IPS DF 19.7 (cell line): ENCODE data around the gene CRYGC.

ENCODE experiments used
- DNase-seq: peaks from one replicate; pipeline ENCODE4 v3.0.0-alpha.2; 2013; ENCODE audit warnings: low read depth, low spot score

CRYGC gene

DNA sequence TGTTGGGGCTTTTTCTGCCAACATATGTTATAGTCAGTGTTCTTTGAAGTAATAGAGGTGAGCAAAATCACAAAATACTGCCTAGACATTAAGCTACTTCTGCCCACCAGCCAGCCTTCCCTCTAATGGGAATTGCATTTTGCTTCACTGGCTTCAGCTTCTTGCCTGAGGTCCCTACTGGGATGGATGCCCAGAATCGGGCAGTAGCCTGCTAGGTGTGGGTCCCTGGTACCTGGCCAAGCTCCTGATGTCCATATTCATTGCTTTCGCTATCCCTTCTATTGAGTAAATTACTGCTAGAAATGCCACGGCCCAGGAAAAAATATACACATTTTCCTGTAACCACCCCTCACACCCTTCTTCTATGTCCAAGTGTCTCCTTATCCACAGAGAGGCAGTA, 32.3 kb downstream of the CRYGC start:
- DNase-seq = no peak

DNA sequence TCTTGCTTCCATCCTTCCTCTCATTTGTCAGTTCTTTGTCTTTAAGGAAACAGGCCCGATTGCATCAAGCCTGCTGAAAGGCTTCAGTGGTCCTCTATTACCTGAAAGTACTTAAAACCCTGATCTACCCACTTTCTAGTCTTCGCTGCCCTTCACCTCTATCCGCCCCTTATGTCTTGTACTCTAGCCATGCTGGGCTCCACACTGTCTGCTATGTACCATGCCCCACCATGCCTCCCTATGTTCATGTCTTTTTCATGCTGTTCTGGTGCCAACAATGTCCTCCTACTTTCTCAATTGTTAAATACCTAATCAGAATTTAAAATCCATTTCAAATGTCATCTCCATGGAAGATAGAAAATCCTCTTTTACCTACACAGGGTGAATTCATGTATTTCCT, 33.5 kb downstream of the CRYGC start:
- no peak for DNase-seq

DNA sequence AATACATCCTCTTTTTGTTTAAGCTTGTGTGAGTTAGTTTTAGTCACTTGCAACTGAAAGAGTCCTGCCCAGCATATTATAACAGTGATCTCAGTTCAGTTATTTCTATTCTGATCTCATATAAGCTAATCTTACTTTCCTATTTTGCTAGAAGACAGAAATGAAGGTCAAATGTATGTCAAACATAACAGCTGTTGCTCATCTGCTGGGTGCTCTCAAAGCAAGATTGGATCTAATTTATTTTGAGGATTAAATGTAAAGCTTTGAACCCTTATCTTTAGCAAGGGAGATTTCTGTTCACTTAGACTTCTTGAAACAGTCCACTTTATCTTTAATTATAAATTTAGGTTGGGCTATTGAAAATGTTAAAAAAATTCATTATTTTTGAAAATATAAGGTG, 36.5 kb downstream of the CRYGC start:
- DNase-seq = no peak

DNA sequence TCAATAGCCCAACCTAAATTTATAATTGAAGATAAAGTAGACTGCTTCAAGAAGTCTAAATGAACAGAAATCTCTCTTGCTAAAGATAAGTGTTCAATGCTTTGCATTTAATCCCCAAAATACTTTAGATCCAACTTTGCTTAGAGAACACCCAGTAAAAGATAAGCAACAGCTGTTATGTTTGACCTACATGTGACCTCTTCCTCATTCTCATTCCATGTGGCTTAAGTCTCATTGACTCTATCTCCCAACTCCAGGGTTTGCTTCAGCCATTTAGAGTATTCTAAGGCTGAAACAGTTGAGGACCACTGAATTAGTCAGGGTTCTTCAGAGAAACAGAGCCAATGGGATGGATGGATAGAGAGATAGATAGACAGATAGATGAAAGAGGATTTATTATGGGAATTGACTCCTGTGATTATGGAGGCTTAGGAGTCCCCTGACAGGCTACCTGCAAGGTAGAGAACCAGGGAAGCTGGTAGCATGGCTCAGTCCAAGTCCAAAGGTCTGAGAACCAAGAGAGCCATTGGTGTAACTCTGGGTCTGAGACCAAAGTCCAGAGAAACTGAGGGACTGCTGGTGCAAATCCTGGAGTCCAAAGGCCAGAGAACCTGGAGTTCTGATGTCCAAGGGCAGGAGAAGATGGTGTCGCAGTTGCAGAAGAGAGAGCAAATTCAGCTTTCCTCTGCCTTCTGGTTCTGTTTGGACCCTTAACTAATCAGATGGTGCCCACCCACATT, 37.4 kb downstream of the CRYGC start:
- DNase-seq = no peak

DNA sequence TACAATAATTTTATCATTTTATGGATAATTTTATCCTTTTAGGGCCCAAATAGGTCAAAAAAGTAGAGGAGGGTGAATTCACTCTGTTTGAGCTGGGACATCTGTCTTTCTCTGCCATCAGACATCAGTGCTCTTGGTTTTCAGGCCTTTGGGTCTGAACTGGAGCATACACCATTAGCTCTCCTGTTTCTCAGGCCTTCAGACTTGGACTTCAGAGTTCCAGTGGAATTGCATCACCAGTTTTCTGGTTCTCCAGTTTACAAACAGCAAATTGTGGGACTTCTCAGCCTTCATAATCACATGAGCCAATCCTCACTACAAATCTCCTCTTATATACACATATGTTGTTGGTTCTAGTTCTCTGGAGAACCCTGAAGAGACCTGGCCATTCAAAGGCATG, 39.2 kb downstream of the CRYGC start:
- DNase-seq = no peak

DNA sequence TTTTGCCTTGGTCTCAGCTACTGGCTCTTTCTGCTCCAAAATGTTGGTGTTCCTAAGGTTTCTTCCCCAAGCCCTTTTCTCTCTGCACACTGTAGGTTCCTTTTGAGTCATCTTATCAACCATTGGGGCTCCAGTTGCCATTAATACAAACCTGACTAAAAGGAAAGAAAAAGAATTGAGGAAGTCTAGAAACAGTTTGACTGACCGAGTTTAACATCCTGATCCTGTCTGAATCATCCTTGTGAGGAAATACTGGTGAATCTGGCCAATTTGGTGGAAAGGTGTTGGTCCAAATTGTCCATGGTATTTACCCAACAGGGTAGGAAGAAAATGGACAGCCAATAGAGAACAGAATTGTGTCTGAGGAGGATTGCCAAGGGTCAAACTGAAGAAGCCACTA, 43.6 kb downstream of the CRYGC start:
- no peak for DNase-seq

DNA sequence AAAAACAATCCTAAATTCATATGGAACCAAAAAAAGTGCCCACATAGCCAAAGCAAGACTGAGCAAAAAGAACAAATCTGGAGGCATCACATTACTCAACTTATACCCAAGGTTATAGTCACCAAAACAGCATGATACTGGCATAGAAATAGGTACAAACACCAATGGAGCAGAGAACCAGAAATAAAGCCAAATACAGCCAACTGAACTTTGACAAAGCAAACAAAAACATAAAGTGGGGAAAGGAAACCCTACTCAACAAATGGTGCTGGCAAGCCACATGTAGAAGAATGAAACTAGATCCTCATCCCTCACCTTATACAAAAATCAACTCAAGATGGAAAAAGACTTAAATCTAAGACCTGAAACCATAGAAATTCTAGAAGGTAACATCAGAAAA, 45.8 kb downstream of the CRYGC start:
- DNase-seq = no peak
